ENCODE data around the gene NAV1.

The NAV1 gene

GRCh38 chr1:201551877-201552731 is 13.2 kb downstream of the NAV1 start:
- no peak overlapping the region for H3K4me2 ChIP-seq (ENCODE audit: low read length, poor library complexity, severe bottlenecking)
- peak overlapping the region; percentile 65 to 83 for H3K4ac ChIP-seq (ENCODE audit: low read depth in 1 of 2, low read length in 2 of 2)
- H2BK5ac ChIP-seq (ENCODE audit: low read depth, low read length, poor library complexity, severe bottlenecking), result peak overlapping the region; percentile 88
- H3K18ac ChIP-seq (ENCODE audit: low read depth in 1 of 2, low read length in 2 of 2), result peak overlapping the region; percentile 54 to 92
- H3K4me1 ChIP-seq (ENCODE audit: control insufficient read depth, insufficient read depth, low read depth, low read length), result peaks cover 23% of the 10 kb centered on the region
- peak overlapping the region; percentile 10 for H2AFZ ChIP-seq (ENCODE audit: low read depth, low read length)
- WGBS, result 81% methylated on average over 12 of the region's 12 CpGs
- peak overlapping the region; percentile 64 for H3K9ac ChIP-seq (ENCODE audit: low read length)
- H2BK12ac ChIP-seq (ENCODE audit: low read length in 2 of 2), result peak overlapping the region; percentile 65 to 72
- no peak overlapping the region for H3K23ac ChIP-seq (ENCODE audit: low read length in 2 of 2)
- H4K91ac ChIP-seq (ENCODE audit: low read length), result peak overlapping the region; percentile 83
- H4K8ac ChIP-seq (ENCODE audit: low read length), result peak overlapping the region; percentile 71
- peak overlapping the region in 1 of 2 experiments; percentile 7 for H3K14ac ChIP-seq (ENCODE audit: low read length in 2 of 2)
- no peak overlapping the region for H3K4me3 ChIP-seq (ENCODE audit: insufficient read depth in 1 of 2, low read depth in 1 of 2, low read length in 2 of 2)
- DNase-seq, result peak; percentile 93
- H2BK120ac ChIP-seq (ENCODE audit: low read depth, low read length), result peak overlapping the region; percentile 84
- H3K27me3 ChIP-seq (ENCODE audit: control insufficient read depth in 1 of 2, insufficient read depth in 1 of 2, low read length in 2 of 2), result no peaks in the 10 kb centered on the region
- no peaks in the 10 kb centered on the region for H3K9me3 ChIP-seq (ENCODE audit: control insufficient read depth, low read length)
- peak overlapping the region; percentile 54 for H2BK15ac ChIP-seq (ENCODE audit: low read depth, poor library complexity, severe bottlenecking)
- peaks cover 15% of the 10 kb centered on the region for H3K79me1 ChIP-seq (replicated peaks; ENCODE audit: low read length, poor library complexity, severe bottlenecking)
- peak overlapping the region; percentile 92 for H3K27ac ChIP-seq (ENCODE audit: low read length, poor library complexity, severe bottlenecking)
- peaks cover 0 to 6% of the 10 kb centered on the region in 2 experiments for H3K36me3 ChIP-seq (ENCODE audit: control insufficient read depth in 1 of 2, insufficient read depth in 2 of 2, low read depth in 1 of 2, low read length in 2 of 2)
- peak overlapping the region; percentile 96 for H2AK5ac ChIP-seq (ENCODE audit: low read length, severe bottlenecking)

DNA sequence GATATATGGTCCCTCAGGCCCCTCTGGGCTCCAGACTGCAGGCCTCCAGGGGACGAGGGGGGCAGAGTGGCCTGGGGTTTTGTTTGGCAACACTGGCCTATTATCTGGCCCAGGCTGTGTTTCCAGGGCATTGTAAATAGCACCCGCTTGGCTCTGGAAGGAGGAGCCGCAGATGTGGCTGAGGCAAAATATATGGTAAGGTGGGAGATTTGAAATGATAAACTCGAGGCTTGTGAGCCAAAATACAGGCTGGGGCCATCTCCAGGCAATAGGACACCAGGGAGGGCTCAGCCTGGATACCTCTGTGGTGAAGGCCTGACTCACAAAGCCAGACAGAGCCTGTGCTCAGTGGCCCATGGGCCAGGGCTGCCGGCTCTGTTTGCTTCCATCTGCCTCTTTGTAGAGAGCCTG is 14.0 kb downstream of the NAV1 start:
- H3K23ac ChIP-seq (ENCODE audit: low read length in 2 of 2), result no peak overlapping the region
- peak; percentile 74 for DNase-seq
- H3K9ac ChIP-seq (ENCODE audit: low read length), result peak overlapping the region; percentile 64
- H2BK15ac ChIP-seq (ENCODE audit: low read depth, poor library complexity, severe bottlenecking), result peak overlapping the region; percentile 54
- H2BK12ac ChIP-seq (ENCODE audit: low read length in 2 of 2), result peak overlapping the region; percentile 29 to 71
- peak overlapping the region; percentile 96 for H2AK5ac ChIP-seq (ENCODE audit: low read length, severe bottlenecking)
- no peaks in the 10 kb centered on the region for H3K27me3 ChIP-seq (ENCODE audit: control insufficient read depth in 1 of 2, insufficient read depth in 1 of 2, low read length in 2 of 2)
- peak overlapping the region; percentile 77 for H4K91ac ChIP-seq (ENCODE audit: low read length)
- H3K27ac ChIP-seq (ENCODE audit: low read length, poor library complexity, severe bottlenecking), result peak overlapping the region; percentile 92
- no peak overlapping the region for H3K4me3 ChIP-seq (ENCODE audit: insufficient read depth in 1 of 2, low read depth in 1 of 2, low read length in 2 of 2)
- peak overlapping the region; percentile 54 for H2BK120ac ChIP-seq (ENCODE audit: low read depth, low read length)
- H3K4me1 ChIP-seq (ENCODE audit: control insufficient read depth, insufficient read depth, low read depth, low read length), result peaks cover 25% of the 10 kb centered on the region
- H3K9me3 ChIP-seq (ENCODE audit: control insufficient read depth, low read length), result no peaks in the 10 kb centered on the region
- H2AFZ ChIP-seq (ENCODE audit: low read depth, low read length), result no peak overlapping the region
- peak overlapping the region; percentile 32 for H2BK5ac ChIP-seq (ENCODE audit: low read depth, low read length, poor library complexity, severe bottlenecking)
- H3K4ac ChIP-seq (ENCODE audit: low read depth in 1 of 2, low read length in 2 of 2), result peak overlapping the region in 1 of 2 experiments; percentile 35
- peaks cover 0 to 6% of the 10 kb centered on the region in 2 experiments for H3K36me3 ChIP-seq (ENCODE audit: control insufficient read depth in 1 of 2, insufficient read depth in 2 of 2, low read depth in 1 of 2, low read length in 2 of 2)
- H3K18ac ChIP-seq (ENCODE audit: low read depth in 1 of 2, low read length in 2 of 2), result peak overlapping the region; percentile 19 to 32
- peak overlapping the region; percentile 71 for H4K8ac ChIP-seq (ENCODE audit: low read length)
- no peak overlapping the region for H3K14ac ChIP-seq (ENCODE audit: low read length in 2 of 2)
- H3K4me2 ChIP-seq (ENCODE audit: low read length, poor library complexity, severe bottlenecking), result no peak overlapping the region
- peaks cover 14% of the 10 kb centered on the region for H3K79me1 ChIP-seq (replicated peaks; ENCODE audit: low read length, poor library complexity, severe bottlenecking)
- WGBS, result 75% methylated on average over 5 of the region's 5 CpGs

DNA sequence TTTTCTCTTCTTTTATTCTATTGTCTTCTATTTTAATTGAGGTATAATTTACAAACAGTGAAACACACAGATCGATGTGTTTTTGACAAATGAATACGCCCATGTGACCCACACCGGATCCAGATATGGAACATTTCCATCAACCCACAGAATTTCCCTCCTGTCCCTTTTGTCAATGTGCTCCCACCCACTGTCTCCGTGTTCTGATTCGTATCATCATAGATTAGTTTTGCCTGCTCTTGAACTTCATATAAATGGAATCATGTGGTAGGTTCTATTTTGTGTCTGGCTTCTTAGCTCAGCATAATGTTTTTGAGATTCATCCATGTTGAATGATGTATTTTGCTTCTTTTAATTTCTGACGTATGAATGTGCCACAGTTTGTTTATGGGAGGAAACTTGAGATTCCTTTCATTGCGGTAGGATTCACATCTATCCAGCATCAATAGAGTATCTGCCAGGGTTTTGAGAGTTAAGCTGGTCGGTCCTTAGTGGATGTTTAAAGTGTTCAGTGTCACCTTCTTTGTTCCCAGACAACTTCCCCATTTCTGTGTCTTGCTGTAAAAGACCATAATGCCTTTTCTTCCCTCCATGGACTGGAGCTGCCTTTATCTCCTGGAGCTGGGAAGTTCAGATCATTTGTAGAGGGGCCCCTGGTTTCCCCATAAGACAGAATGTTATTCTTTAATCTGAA is 14.7 kb downstream of the NAV1 start:
- Histone ChIP-seq H4K91ac (ENCODE audit: low read length) (no peak overlapping the region), H4K8ac (ENCODE audit: low read length) (no peak overlapping the region), H3K27ac (ENCODE audit: low read length, poor library complexity, severe bottlenecking) (peak overlapping the region; percentile 92), H2AFZ (ENCODE audit: low read depth, low read length) (no peak overlapping the region), H2BK5ac (ENCODE audit: low read depth, low read length, poor library complexity, severe bottlenecking) (no peak overlapping the region), H3K27me3 (ENCODE audit: control insufficient read depth in 1 of 2, insufficient read depth in 1 of 2, low read length in 2 of 2) (no peaks in the 10 kb centered on the region), H3K4ac (ENCODE audit: low read depth in 1 of 2, low read length in 2 of 2) (no peak overlapping the region), H3K9me3 (ENCODE audit: control insufficient read depth, low read length) (no peaks in the 10 kb centered on the region), H3K79me1 (replicated peaks; ENCODE audit: low read length, poor library complexity, severe bottlenecking) (peaks cover 12% of the 10 kb centered on the region), H3K4me2 (ENCODE audit: low read length, poor library complexity, severe bottlenecking) (no peak overlapping the region), H3K36me3 (ENCODE audit: control insufficient read depth in 1 of 2, insufficient read depth in 2 of 2, low read depth in 1 of 2, low read length in 2 of 2) (peaks cover 0 to 6% of the 10 kb centered on the region in 2 experiments), H2BK120ac (ENCODE audit: low read depth, low read length) (peak overlapping the region; percentile 75), H3K18ac (ENCODE audit: low read depth in 1 of 2, low read length in 2 of 2) (peak overlapping the region in 1 of 2 experiments; percentile 34), H2BK12ac (ENCODE audit: low read length in 2 of 2) (peak overlapping the region in 1 of 2 experiments; percentile 71), H3K9ac (ENCODE audit: low read length) (peak overlapping the region; percentile 64), H3K4me3 (ENCODE audit: insufficient read depth in 1 of 2, low read depth in 1 of 2, low read length in 2 of 2) (no peak overlapping the region), H2BK15ac (ENCODE audit: low read depth, poor library complexity, severe bottlenecking) (no peak overlapping the region), H3K23ac (ENCODE audit: low read length in 2 of 2) (no peak overlapping the region), H3K4me1 (ENCODE audit: control insufficient read depth, insufficient read depth, low read depth, low read length) (peaks cover 25% of the 10 kb centered on the region), H3K14ac (ENCODE audit: low read length in 2 of 2) (no peak overlapping the region), H2AK5ac (ENCODE audit: low read length, severe bottlenecking) (peak overlapping the region; percentile 62)
- no peak for DNase-seq
- WGBS, result 87% methylated on average over 8 of the region's 8 CpGs

DNA sequence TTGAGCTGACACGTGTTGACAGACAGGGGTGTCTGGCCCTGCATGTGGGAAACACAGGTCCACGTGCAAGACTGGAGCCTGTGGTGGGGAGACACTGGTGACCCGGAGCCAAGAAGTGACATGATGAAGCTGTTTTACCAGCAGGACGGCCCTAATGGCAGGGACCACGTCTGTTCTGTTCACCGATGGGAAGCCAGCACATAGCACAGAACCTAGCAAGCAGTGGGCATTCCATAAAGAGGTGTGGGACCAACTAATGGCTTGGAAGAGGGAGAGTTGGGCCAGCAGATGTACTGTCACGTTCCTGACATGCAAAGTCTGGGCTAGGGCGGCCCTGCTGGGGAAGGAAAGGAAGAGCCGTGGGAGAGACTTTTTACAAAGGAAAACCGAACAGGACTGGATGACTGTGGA is 15.3 kb downstream of the NAV1 start:
- peak overlapping the region; percentile 34 to 67 for H3K18ac ChIP-seq (ENCODE audit: low read depth in 1 of 2, low read length in 2 of 2)
- peak overlapping the region in 1 of 2 experiments; percentile 49 for H3K4ac ChIP-seq (ENCODE audit: low read depth in 1 of 2, low read length in 2 of 2)
- no peak overlapping the region for H2AFZ ChIP-seq (ENCODE audit: low read depth, low read length)
- H3K9ac ChIP-seq (ENCODE audit: low read length), result peak overlapping the region; percentile 64
- H3K4me3 ChIP-seq (ENCODE audit: insufficient read depth in 1 of 2, low read depth in 1 of 2, low read length in 2 of 2), result no peak overlapping the region
- H2BK120ac ChIP-seq (ENCODE audit: low read depth, low read length), result peak overlapping the region; percentile 75
- peaks cover 25% of the 10 kb centered on the region for H3K4me1 ChIP-seq (ENCODE audit: control insufficient read depth, insufficient read depth, low read depth, low read length)
- peaks cover 17% of the 10 kb centered on the region for H3K79me1 ChIP-seq (replicated peaks; ENCODE audit: low read length, poor library complexity, severe bottlenecking)
- peak overlapping the region; percentile 31 for H2AK5ac ChIP-seq (ENCODE audit: low read length, severe bottlenecking)
- 85% methylated on average over 10 of the region's 10 CpGs for WGBS
- H3K4me2 ChIP-seq (ENCODE audit: low read length, poor library complexity, severe bottlenecking), result no peak overlapping the region
- no peaks in the 10 kb centered on the region for H3K27me3 ChIP-seq (ENCODE audit: control insufficient read depth in 1 of 2, insufficient read depth in 1 of 2, low read length in 2 of 2)
- no peak overlapping the region for H4K8ac ChIP-seq (ENCODE audit: low read length)
- DNase-seq, result no peak
- no peak overlapping the region for H2BK5ac ChIP-seq (ENCODE audit: low read depth, low read length, poor library complexity, severe bottlenecking)
- H2BK15ac ChIP-seq (ENCODE audit: low read depth, poor library complexity, severe bottlenecking), result no peak overlapping the region
- no peak overlapping the region for H4K91ac ChIP-seq (ENCODE audit: low read length)
- peak overlapping the region; percentile 12 to 51 for H2BK12ac ChIP-seq (ENCODE audit: low read length in 2 of 2)
- peaks cover 0 to 6% of the 10 kb centered on the region in 2 experiments for H3K36me3 ChIP-seq (ENCODE audit: control insufficient read depth in 1 of 2, insufficient read depth in 2 of 2, low read depth in 1 of 2, low read length in 2 of 2)
- no peak overlapping the region for H3K27ac ChIP-seq (ENCODE audit: low read length, poor library complexity, severe bottlenecking)
- H3K14ac ChIP-seq (ENCODE audit: low read length in 2 of 2), result peak overlapping the region in 1 of 2 experiments; percentile 13
- H3K9me3 ChIP-seq (ENCODE audit: control insufficient read depth, low read length), result no peaks in the 10 kb centered on the region
- no peak overlapping the region for H3K23ac ChIP-seq (ENCODE audit: low read length in 2 of 2)

Data from mesenchymal stem cell (in vitro differentiated cells and primary cell).